Measurements from ENCODE around the gene SLC38A11.

Gene SLC38A11

GRCh38 chr2:164948540-164948939 is 6.8 kb downstream of the SLC38A11 start:
- Mint-ChIP-seq H3K27me3 (ENCODE audit: low read depth) (peaks cover 9% of the 10 kb centered on the region), H3K9me3 (no peaks in the 10 kb centered on the region), H3K36me3 (ENCODE audit: low read depth) (no peaks in the 10 kb centered on the region), H3K4me1 (ENCODE audit: low read depth) (no peaks in the 10 kb centered on the region), H3K4me3 (no peak overlapping the region), H3K27ac (no peak overlapping the region)

- no peaks in the 10 kb centered on the region for H3K4me1 Mint-ChIP-seq (ENCODE audit: low read depth)
- H3K36me3 Mint-ChIP-seq (ENCODE audit: low read depth): no peaks in the 10 kb centered on the region
- no peak overlapping the region for H3K4me3 Mint-ChIP-seq
- H3K9me3 Mint-ChIP-seq: no peaks in the 10 kb centered on the region
- no peak overlapping the region for H3K27ac Mint-ChIP-seq
- peaks cover 9% of the 10 kb centered on the region for H3K27me3 Mint-ChIP-seq (ENCODE audit: low read depth)
Measured at GRCh38 chr2:164947281-164947680, 8.0 kb downstream of the SLC38A11 start.

GRCh38 chr2:164943289-164943688 is 12.0 kb downstream of the SLC38A11 start:
- no peaks in the 10 kb centered on the region for H3K36me3 Mint-ChIP-seq (ENCODE audit: low read depth)
- no peak overlapping the region for H3K4me3 Mint-ChIP-seq
- H3K27ac Mint-ChIP-seq: no peak overlapping the region
- H3K4me1 Mint-ChIP-seq (ENCODE audit: low read depth): no peaks in the 10 kb centered on the region
- peaks cover 4% of the 10 kb centered on the region for H3K27me3 Mint-ChIP-seq (ENCODE audit: low read depth)
- H3K9me3 Mint-ChIP-seq: no peaks in the 10 kb centered on the region

GRCh38 chr2:164937864-164938401 is 17.4 kb downstream of the SLC38A11 start:
- H3K36me3 Mint-ChIP-seq (ENCODE audit: low read depth): no peaks in the 10 kb centered on the region
- H3K27me3 Mint-ChIP-seq (ENCODE audit: low read depth): no peaks in the 10 kb centered on the region
- H3K4me3 Mint-ChIP-seq: no peak overlapping the region
- H3K9me3 Mint-ChIP-seq: no peaks in the 10 kb centered on the region
- no peaks in the 10 kb centered on the region for H3K4me1 Mint-ChIP-seq (ENCODE audit: low read depth)
- no peak overlapping the region for H3K27ac Mint-ChIP-seq

- H3K4me3 Mint-ChIP-seq: no peak overlapping the region
Measured at GRCh38 chr2:164935118-164936101, 19.9 kb downstream of the SLC38A11 start.

GRCh38 chr2:164934401-164935117 is 20.8 kb downstream of the SLC38A11 start:
- no peak overlapping the region for H3K27ac Mint-ChIP-seq
- H3K4me1 Mint-ChIP-seq (ENCODE audit: low read depth): no peaks in the 10 kb centered on the region
- no peaks in the 10 kb centered on the region for H3K36me3 Mint-ChIP-seq (ENCODE audit: low read depth)
- H3K27me3 Mint-ChIP-seq (ENCODE audit: low read depth): peaks cover 4% of the 10 kb centered on the region
- H3K9me3 Mint-ChIP-seq: no peaks in the 10 kb centered on the region
- H3K4me3 Mint-ChIP-seq: no peak overlapping the region

More at GRCh38 chr2:164935118-164936101, 19.9 kb downstream of the SLC38A11 start:
- H3K27ac Mint-ChIP-seq: no peak overlapping the region
- H3K4me1 Mint-ChIP-seq (ENCODE audit: low read depth): no peaks in the 10 kb centered on the region
- H3K27me3 Mint-ChIP-seq (ENCODE audit: low read depth): peaks cover 4% of the 10 kb centered on the region
- H3K36me3 Mint-ChIP-seq (ENCODE audit: low read depth): no peaks in the 10 kb centered on the region
- no peaks in the 10 kb centered on the region for H3K9me3 Mint-ChIP-seq

- H3K36me3 Mint-ChIP-seq (ENCODE audit: low read depth): no peaks in the 10 kb centered on the region
- no peak overlapping the region for H3K27ac Mint-ChIP-seq
- peaks cover 4% of the 10 kb centered on the region for H3K27me3 Mint-ChIP-seq (ENCODE audit: low read depth)
- H3K9me3 Mint-ChIP-seq: no peaks in the 10 kb centered on the region
- H3K4me3 Mint-ChIP-seq: no peak overlapping the region
- no peaks in the 10 kb centered on the region for H3K4me1 Mint-ChIP-seq (ENCODE audit: low read depth)
Measured at GRCh38 chr2:164933671-164934189, 21.6 kb downstream of the SLC38A11 start.

GRCh38 chr2:164932377-164932776 is 22.9 kb downstream of the SLC38A11 start:
- H3K4me3 Mint-ChIP-seq: no peak overlapping the region
- H3K27ac Mint-ChIP-seq: no peak overlapping the region
- H3K4me1 Mint-ChIP-seq (ENCODE audit: low read depth): no peaks in the 10 kb centered on the region
- H3K36me3 Mint-ChIP-seq (ENCODE audit: low read depth): no peaks in the 10 kb centered on the region
- peaks cover 4% of the 10 kb centered on the region for H3K27me3 Mint-ChIP-seq (ENCODE audit: low read depth)
- H3K9me3 Mint-ChIP-seq: no peaks in the 10 kb centered on the region

GRCh38 chr2:164928101-164928673 is 27.1 kb downstream of the SLC38A11 start:
- Mint-ChIP-seq H3K4me3 (no peak overlapping the region), H3K27ac (no peak overlapping the region), H3K36me3 (ENCODE audit: low read depth) (no peaks in the 10 kb centered on the region), H3K27me3 (ENCODE audit: low read depth) (peaks cover 4% of the 10 kb centered on the region), H3K9me3 (no peaks in the 10 kb centered on the region), H3K4me1 (ENCODE audit: low read depth) (no peaks in the 10 kb centered on the region)

- H3K27ac Mint-ChIP-seq: no peak overlapping the region
- no peak overlapping the region for H3K4me3 Mint-ChIP-seq
- H3K4me1 Mint-ChIP-seq (ENCODE audit: low read depth): peaks cover 2% of the 10 kb centered on the region
- no peaks in the 10 kb centered on the region for H3K9me3 Mint-ChIP-seq
- no peaks in the 10 kb centered on the region for H3K27me3 Mint-ChIP-seq (ENCODE audit: low read depth)
- no peaks in the 10 kb centered on the region for H3K36me3 Mint-ChIP-seq (ENCODE audit: low read depth)
Measured at GRCh38 chr2:164922134-164922533, 33.2 kb downstream of the SLC38A11 start.

- Mint-ChIP-seq H3K27ac (no peak overlapping the region), H3K4me3 (no peak overlapping the region), H3K4me1 (ENCODE audit: low read depth) (peaks cover 2% of the 10 kb centered on the region), H3K27me3 (ENCODE audit: low read depth) (peaks cover 2% of the 10 kb centered on the region), H3K9me3 (no peaks in the 10 kb centered on the region), H3K36me3 (ENCODE audit: low read depth) (no peaks in the 10 kb centered on the region)
Measured at GRCh38 chr2:164920430-164920829, 34.9 kb downstream of the SLC38A11 start.

GRCh38 chr2:164917296-164917903 is 37.9 kb downstream of the SLC38A11 start:
- no peaks in the 10 kb centered on the region for H3K9me3 Mint-ChIP-seq
- no peaks in the 10 kb centered on the region for H3K36me3 Mint-ChIP-seq (ENCODE audit: low read depth)
- H3K27me3 Mint-ChIP-seq (ENCODE audit: low read depth): peaks cover 11% of the 10 kb centered on the region
- H3K27ac Mint-ChIP-seq: no peak overlapping the region
- no peak overlapping the region for H3K4me3 Mint-ChIP-seq
- H3K4me1 Mint-ChIP-seq (ENCODE audit: low read depth): peaks cover 2% of the 10 kb centered on the region

GRCh38 chr2:164915566-164915965 is 39.8 kb downstream of the SLC38A11 start:
- H3K4me1 Mint-ChIP-seq (ENCODE audit: low read depth): peaks cover 3% of the 10 kb centered on the region
- H3K27ac Mint-ChIP-seq: no peak overlapping the region
- no peaks in the 10 kb centered on the region for H3K9me3 Mint-ChIP-seq
- H3K4me3 Mint-ChIP-seq: no peak overlapping the region
- H3K36me3 Mint-ChIP-seq (ENCODE audit: low read depth): no peaks in the 10 kb centered on the region
- peaks cover 11% of the 10 kb centered on the region for H3K27me3 Mint-ChIP-seq (ENCODE audit: low read depth)
